MM.1S (cell line): ENCODE results near the gene CNPY2.

Experiments used
- EZH2 ChIP-seq: fragments of 300-600 bp; sonication (generic); optimal IDR thresholded peaks from 2 replicates; pipeline ENCODE3; 2017; ENCODE audit warnings: low read depth, mild to moderate bottlenecking, antibody characterized with exemption, low read length, mixed read lengths
- EZH2phosphoT487 ChIP-seq: fragments of 300-600 bp; sonication (generic); IDR thresholded peaks from 2 replicates; pipeline ENCODE4 v1.6.1; 2018; ENCODE audit warnings: antibody characterized with exemption, low read length
- TF ChIP-seq, protein P1 (sequence below): fragments of 300-600 bp; sonication (generic); IDR thresholded peaks from 2 replicates; pipeline ENCODE4 v1.5.1; 2016; ENCODE audit warnings: antibody characterized with exemption, low read length, mixed read lengths

- TF ChIP-seq, protein P1, sequence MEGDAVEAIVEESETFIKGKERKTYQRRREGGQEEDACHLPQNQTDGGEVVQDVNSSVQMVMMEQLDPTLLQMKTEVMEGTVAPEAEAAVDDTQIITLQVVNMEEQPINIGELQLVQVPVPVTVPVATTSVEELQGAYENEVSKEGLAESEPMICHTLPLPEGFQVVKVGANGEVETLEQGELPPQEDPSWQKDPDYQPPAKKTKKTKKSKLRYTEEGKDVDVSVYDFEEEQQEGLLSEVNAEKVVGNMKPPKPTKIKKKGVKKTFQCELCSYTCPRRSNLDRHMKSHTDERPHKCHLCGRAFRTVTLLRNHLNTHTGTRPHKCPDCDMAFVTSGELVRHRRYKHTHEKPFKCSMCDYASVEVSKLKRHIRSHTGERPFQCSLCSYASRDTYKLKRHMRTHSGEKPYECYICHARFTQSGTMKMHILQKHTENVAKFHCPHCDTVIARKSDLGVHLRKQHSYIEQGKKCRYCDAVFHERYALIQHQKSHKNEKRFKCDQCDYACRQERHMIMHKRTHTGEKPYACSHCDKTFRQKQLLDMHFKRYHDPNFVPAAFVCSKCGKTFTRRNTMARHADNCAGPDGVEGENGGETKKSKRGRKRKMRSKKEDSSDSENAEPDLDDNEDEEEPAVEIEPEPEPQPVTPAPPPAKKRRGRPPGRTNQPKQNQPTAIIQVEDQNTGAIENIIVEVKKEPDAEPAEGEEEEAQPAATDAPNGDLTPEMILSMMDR = no peak
- TF ChIP-seq EZH2 = no peak
- no peak for TF ChIP-seq EZH2phosphoT487
Measured at GRCh38 chr12:56304276-56304675, 11.5 kb downstream of the CNPY2 start.
